Activated CD4-positive, alpha-beta T cell treated with anti-CD3 and anti-CD28 coated beads for 36 hours (primary cell): ENCODE measurements around the gene AMFR. TPM values are rescaled to one million over a fixed set of nuclear protein-coding genes. Genes with fewer than 3 reads are reported as not detected.

Experiments
- ATAC-seq: fragments of 200-7000 bp; cut with Tn5 transposase; one replicate; pipeline ENCODE4 v1.10.0; 2021; ENCODE audit warnings: mild to moderate bottlenecking, moderate library complexity
- CTCF ChIA-PET: fragments of 350-600 bp; sonication (Branson Sonifier 250); formaldehyde crosslinking; loops from one replicate; lab custom pipeline; 2021; ENCODE audit warnings: antibody characterized with exemption; lab: Charles Lee
- POLR2A ChIA-PET: fragments of 350-600 bp; sonication (Branson Sonifier 250); formaldehyde crosslinking; loops from one replicate; lab custom pipeline; 2021; ENCODE audit warnings: antibody characterized with exemption, inconsistent platforms; lab: Charles Lee
- DNase-seq: peaks from one replicate; pipeline ENCODE4 v3.0.0-alpha.2; 2020
- H3K27ac Mint-ChIP-seq: one replicate; pipeline ENCODE4 v1.8.0; 2021; ENCODE audit warnings: mixed read lengths
- H3K27me3 Mint-ChIP-seq: one replicate; pipeline ENCODE4 v1.8.0; 2021; ENCODE audit warnings: mixed read lengths
- H3K36me3 Mint-ChIP-seq: one replicate; pipeline ENCODE4 v1.8.0; 2021; ENCODE audit warnings: low read depth, mixed read lengths
- H3K4me1 Mint-ChIP-seq: one replicate; pipeline ENCODE4 v1.8.0; 2021; ENCODE audit warnings: mixed read lengths
- H3K4me3 Mint-ChIP-seq: one replicate; pipeline ENCODE4 v1.8.0; 2021; ENCODE audit warnings: mild to moderate bottlenecking, moderate library complexity, mixed read lengths
- H3K9me3 Mint-ChIP-seq: one replicate; pipeline ENCODE4 v1.8.0; 2021; ENCODE audit warnings: low read depth, mixed read lengths
- intact Hi-C, 2 experiments: fragments of 100-400 bp; cut with DNase I in 1 of 2; cut with micrococcal nuclease in 1 of 2; formaldehyde crosslinking; loops; one replicate each; pipeline versions ENCODE4 v1.14.2 to v1.15.1; 2022 to 2024; cut with DNase I, micrococcal nuclease
- total RNA-seq, 2 experiments: library from RNA; stranded (reverse); gene quantifications; one replicate each; pipeline ENCODE4 v1.2.3, GENCODE V29; 2021

The AMFR gene
- total RNA-seq, 2 experiments from 2014 or later = 34.0 to 48.0 TPM

- H3K4me1 Mint-ChIP-seq = peaks cover 16% of the 10 kb centered on the region
- H3K36me3 Mint-ChIP-seq = peaks cover 17% of the 10 kb centered on the region
- H3K27ac Mint-ChIP-seq = peak overlapping the region; percentile 5
- intact Hi-C loops = no loop called here
- H3K9me3 Mint-ChIP-seq = no peaks in the 10 kb centered on the region
- H3K27me3 Mint-ChIP-seq = no peaks in the 10 kb centered on the region
- DNase-seq (no peak), ATAC-seq (no peak)
- H3K4me3 Mint-ChIP-seq = no peak overlapping the region
- ChIA-PET POLR2A (no interaction called here), CTCF (no interaction called here)
Observed at GRCh38 chr16:56415875-56416274, 9.5 kb downstream of the AMFR start.

GRCh38 chr16:56414366-56414765 is 11.0 kb downstream of the AMFR start:
- peaks cover 17% of the 10 kb centered on the region for H3K36me3 Mint-ChIP-seq
- H3K4me3 Mint-ChIP-seq = no peak overlapping the region
- DNase-seq (no peak), ATAC-seq (no peak)
- peaks cover 10% of the 10 kb centered on the region for H3K4me1 Mint-ChIP-seq
- POLR2A ChIA-PET = no interaction called here
- no peaks in the 10 kb centered on the region for H3K9me3 Mint-ChIP-seq
- intact Hi-C loops = no loop called here
- no peaks in the 10 kb centered on the region for H3K27me3 Mint-ChIP-seq
- no peak overlapping the region for H3K27ac Mint-ChIP-seq
- CTCF ChIA-PET = no interaction called here

- Mint-ChIP-seq H3K27ac (no peak overlapping the region), H3K36me3 (peaks cover 26% of the 10 kb centered on the region), H3K4me3 (no peak overlapping the region), H3K4me1 (peaks cover 16% of the 10 kb centered on the region), H3K27me3 (no peaks in the 10 kb centered on the region), H3K9me3 (no peaks in the 10 kb centered on the region)
- ChIA-PET POLR2A (no interaction called here), CTCF (no interaction called here)
- intact Hi-C loops = no loop called here
- ATAC-seq (no peak), DNase-seq (no peak)
Observed at GRCh38 chr16:56413381-56413780, 12.0 kb downstream of the AMFR start.

DNA sequence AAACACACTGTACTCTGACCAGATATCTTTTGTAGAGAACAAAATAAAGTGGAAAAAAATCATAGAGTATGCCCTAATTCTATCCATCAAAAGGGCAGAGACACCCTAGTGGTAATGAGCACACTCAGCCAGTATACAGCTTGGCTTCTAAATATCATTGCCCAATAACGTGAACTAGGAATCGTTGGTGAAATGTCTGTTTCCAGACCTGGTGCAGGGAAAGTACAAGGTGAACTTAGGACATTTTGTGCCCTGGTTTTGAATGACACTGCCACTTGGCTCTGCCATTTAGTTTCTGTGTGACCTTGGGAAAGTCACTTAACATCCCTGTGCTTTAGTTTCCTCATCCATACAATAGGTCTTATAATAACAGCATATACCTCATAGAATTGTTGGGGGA is 13.7 kb downstream of the AMFR start:
- Mint-ChIP-seq H3K4me1 (peaks cover 16% of the 10 kb centered on the region), H3K9me3 (no peaks in the 10 kb centered on the region), H3K36me3 (peaks cover 33% of the 10 kb centered on the region), H3K27me3 (no peaks in the 10 kb centered on the region), H3K27ac (no peak overlapping the region), H3K4me3 (no peak overlapping the region)
- DNase-seq = no peak
- no peak for ATAC-seq
- ChIA-PET POLR2A (no interaction called here), CTCF (interaction anchor here (0.6 kb wide), 1 partner anchor 168 kb away, joined by 3 read pairs; no protein-coding TSS in a partner anchor)
- intact Hi-C loops = no loop called here

- H3K9me3 Mint-ChIP-seq = no peaks in the 10 kb centered on the region
- no peaks in the 10 kb centered on the region for H3K27me3 Mint-ChIP-seq
- no peak overlapping the region for H3K27ac Mint-ChIP-seq
- intact Hi-C loops = no loop called here
- ChIA-PET POLR2A (no interaction called here), CTCF (interaction anchor here (0.6 kb wide), 1 partner anchor 168 kb away, joined by 3 read pairs; no protein-coding TSS in a partner anchor)
- peaks cover 33% of the 10 kb centered on the region for H3K36me3 Mint-ChIP-seq
- peaks cover 16% of the 10 kb centered on the region for H3K4me1 Mint-ChIP-seq
- ATAC-seq (no peak), DNase-seq (no peak)
- no peak overlapping the region for H3K4me3 Mint-ChIP-seq
Observed at GRCh38 chr16:56411123-56411522, 14.2 kb downstream of the AMFR start.

- ATAC-seq (no peak), DNase-seq (no peak)
- Mint-ChIP-seq H3K9me3 (no peaks in the 10 kb centered on the region), H3K36me3 (peaks cover 44% of the 10 kb centered on the region), H3K27ac (no peak overlapping the region), H3K4me1 (peaks cover 8% of the 10 kb centered on the region), H3K4me3 (no peak overlapping the region), H3K27me3 (no peaks in the 10 kb centered on the region)
- intact Hi-C loops = no loop called here
- ChIA-PET CTCF (interaction anchor here (0.8 to 1.4 kb wide), 3 partner anchors 8 to 161 kb away, joined by 3 to 6 read pairs (median 3); no protein-coding TSS in a partner anchor), POLR2A (no interaction called here)
Observed at GRCh38 chr16:56409195-56409594, 16.1 kb downstream of the AMFR start.

- H3K27ac Mint-ChIP-seq = peak overlapping the region; percentile 29
Observed at GRCh38 chr16:56408379-56409098, 16.8 kb downstream of the AMFR start.

GRCh38 chr16:56405977-56406672 is 19.2 kb downstream of the AMFR start:
- H3K36me3 Mint-ChIP-seq = peaks cover 46% of the 10 kb centered on the region
- H3K9me3 Mint-ChIP-seq = no peaks in the 10 kb centered on the region
- H3K4me3 Mint-ChIP-seq = no peak overlapping the region
- H3K4me1 Mint-ChIP-seq = peaks cover 6% of the 10 kb centered on the region
- DNase-seq = no peak
- H3K27ac Mint-ChIP-seq = no peak overlapping the region
- H3K27me3 Mint-ChIP-seq = no peaks in the 10 kb centered on the region
- CTCF ChIA-PET = no interaction called here
- POLR2A ChIA-PET = no interaction called here
- intact Hi-C loops = no loop called here
- ATAC-seq = no peak

More at GRCh38 chr16:56408379-56409098, 16.8 kb downstream of the AMFR start:
- ATAC-seq (no peak), DNase-seq (no peak)
- POLR2A ChIA-PET = no interaction called here
- H3K36me3 Mint-ChIP-seq = peaks cover 42% of the 10 kb centered on the region
- no peaks in the 10 kb centered on the region for H3K27me3 Mint-ChIP-seq
- no peaks in the 10 kb centered on the region for H3K9me3 Mint-ChIP-seq
- CTCF ChIA-PET = interaction anchor here (1.4 kb wide), 1 partner anchor 13 kb away, joined by 6 read pairs; no protein-coding TSS in a partner anchor
- H3K4me1 Mint-ChIP-seq = peaks cover 8% of the 10 kb centered on the region
- no peak overlapping the region for H3K4me3 Mint-ChIP-seq
- intact Hi-C loops = no loop called here

DNA sequence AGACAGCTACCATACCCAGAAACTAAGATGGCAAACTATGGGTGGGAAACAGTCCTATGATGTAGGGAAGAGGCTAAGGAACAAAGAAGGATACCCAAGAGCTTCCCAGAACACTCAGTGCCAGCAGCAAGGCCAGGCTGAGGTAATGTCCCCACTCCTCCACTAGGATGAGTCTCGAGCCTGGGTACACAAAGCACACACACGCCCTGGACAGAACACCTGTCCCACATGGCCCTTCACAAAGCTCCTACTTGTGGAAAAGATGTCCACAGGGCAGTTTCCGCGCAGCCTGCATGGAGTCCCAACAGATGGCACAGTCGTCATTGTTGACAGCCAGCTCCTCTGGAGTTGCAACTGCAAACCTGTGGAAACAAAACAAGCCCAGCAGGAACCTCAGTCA is 23.9 kb downstream of the AMFR start:
- DNase-seq = peak; percentile 28

DNA sequence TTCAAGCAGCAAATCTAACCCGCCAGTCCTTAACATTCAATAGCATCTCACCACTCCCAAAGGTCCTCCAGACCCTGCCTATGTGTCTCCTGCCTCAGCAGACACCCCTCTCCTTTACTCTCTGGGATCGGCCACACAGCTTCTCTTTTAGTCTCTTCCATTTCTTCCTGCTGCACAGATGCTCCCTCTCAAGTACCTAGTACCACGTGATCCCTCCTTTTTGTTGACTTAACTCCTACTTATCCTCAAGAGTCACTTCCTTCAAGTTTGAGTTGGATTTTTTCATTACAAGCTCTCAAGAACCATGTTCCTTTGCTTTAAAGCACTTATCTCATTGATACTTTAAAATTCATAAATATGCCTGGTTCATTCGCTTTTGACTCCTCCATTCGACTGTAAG is 24.9 kb downstream of the AMFR start:
- ChIA-PET CTCF (interaction anchor here (0.6 to 1.6 kb wide), 3 partner anchors 11 to 57 kb away, joined by 3 to 5 read pairs (median 3); no protein-coding TSS in a partner anchor), POLR2A (no interaction called here)
- H3K4me1 Mint-ChIP-seq = no peaks in the 10 kb centered on the region
- peaks cover 51% of the 10 kb centered on the region for H3K36me3 Mint-ChIP-seq
- no peak for DNase-seq
- H3K27ac Mint-ChIP-seq = no peak overlapping the region
- intact Hi-C loops = no loop called here
- ATAC-seq = no peak
- no peak overlapping the region for H3K4me3 Mint-ChIP-seq
- no peaks in the 10 kb centered on the region for H3K9me3 Mint-ChIP-seq
- no peaks in the 10 kb centered on the region for H3K27me3 Mint-ChIP-seq

More for the DNA sequence above, 23.9 kb downstream of the AMFR start:
- ChIA-PET CTCF (interaction anchor here (0.5 to 2.0 kb wide), 11 partner anchors 8 to 301 kb away, joined by 3 to 5 read pairs (median 3); partner anchors contain the start of gene BBS2), POLR2A (no interaction called here)
- ATAC-seq = peak; percentile 47
- Mint-ChIP-seq H3K36me3 (peaks cover 46% of the 10 kb centered on the region), H3K4me3 (no peak overlapping the region), H3K4me1 (no peaks in the 10 kb centered on the region), H3K27me3 (no peaks in the 10 kb centered on the region), H3K9me3 (no peaks in the 10 kb centered on the region), H3K27ac (no peak overlapping the region)
- intact Hi-C loops = no loop called here

DNA sequence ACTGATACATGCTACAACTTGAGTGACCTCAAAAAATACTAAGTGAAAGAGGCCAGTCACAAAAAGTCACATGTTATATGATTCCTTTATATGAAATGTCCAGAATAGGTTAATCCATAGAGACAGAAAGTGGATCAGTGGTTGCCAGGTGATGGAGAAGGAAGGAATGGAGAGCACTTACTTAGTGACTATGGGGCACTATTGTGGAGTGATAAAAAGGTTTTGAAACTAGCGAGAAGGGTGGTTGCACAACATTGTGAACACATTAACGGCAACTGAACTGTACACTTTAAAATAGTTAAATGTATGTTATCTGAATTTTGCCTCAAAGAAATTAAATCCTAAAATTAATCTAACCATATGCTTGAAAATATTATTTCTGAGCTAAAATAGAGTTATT is 25.9 kb downstream of the AMFR start:
- peaks cover 50% of the 10 kb centered on the region for H3K36me3 Mint-ChIP-seq

More for the DNA sequence above, 25.9 kb downstream of the AMFR start:
- intact Hi-C loops = no loop called here
- ATAC-seq (no peak), DNase-seq (no peak)
- H3K27me3 Mint-ChIP-seq = no peaks in the 10 kb centered on the region
- ChIA-PET POLR2A (no interaction called here), CTCF (no interaction called here)
- H3K4me1 Mint-ChIP-seq = no peaks in the 10 kb centered on the region
- H3K27ac Mint-ChIP-seq = no peak overlapping the region
- no peak overlapping the region for H3K4me3 Mint-ChIP-seq
- H3K9me3 Mint-ChIP-seq = no peaks in the 10 kb centered on the region
